SKM-1 treated with dmso at 0.1 percent for 144 hours (cell line): ENCODE measurements around the gene CCM2.

ENCODE experiments used
- DNase-seq: peaks from one replicate; lab custom pipeline; 2025; ENCODE audit not compliant: unreplicated experiment; lab: John Stamatoyannopoulos, UW

The CCM2 gene

DNA sequence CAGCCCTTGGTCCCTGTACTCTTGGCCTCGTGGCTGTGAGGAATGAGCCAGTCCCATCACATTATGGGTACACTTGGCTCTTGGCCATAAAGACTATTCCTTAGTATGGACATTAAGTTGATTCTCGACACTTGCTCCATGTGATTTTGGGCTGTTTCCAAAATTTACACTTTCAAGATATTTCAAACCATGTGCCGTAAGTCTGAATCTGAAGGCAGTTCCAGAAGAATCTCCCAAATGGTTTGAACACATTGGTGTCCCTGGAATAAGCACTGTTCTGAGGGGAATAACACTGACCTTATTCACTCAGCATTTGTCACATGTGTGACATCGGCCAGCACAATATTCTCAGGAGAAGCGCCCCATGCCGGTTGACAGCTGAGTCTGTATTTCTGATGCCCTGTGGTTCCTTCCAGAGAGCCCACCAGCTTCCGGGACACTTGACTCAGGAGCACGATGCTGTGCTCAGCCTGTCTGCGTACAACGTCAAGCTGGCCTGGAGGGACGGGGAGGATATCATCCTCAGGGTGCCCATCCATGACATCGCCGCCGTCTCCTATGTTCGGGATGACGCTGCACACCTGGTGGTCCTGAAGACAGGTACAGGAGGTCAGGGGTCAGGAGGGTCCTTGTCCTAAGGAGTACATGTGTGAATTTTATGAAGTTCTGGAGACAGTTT lies 64.2 kb downstream of the CCM2 start:
- no peak for DNase-seq

DNA sequence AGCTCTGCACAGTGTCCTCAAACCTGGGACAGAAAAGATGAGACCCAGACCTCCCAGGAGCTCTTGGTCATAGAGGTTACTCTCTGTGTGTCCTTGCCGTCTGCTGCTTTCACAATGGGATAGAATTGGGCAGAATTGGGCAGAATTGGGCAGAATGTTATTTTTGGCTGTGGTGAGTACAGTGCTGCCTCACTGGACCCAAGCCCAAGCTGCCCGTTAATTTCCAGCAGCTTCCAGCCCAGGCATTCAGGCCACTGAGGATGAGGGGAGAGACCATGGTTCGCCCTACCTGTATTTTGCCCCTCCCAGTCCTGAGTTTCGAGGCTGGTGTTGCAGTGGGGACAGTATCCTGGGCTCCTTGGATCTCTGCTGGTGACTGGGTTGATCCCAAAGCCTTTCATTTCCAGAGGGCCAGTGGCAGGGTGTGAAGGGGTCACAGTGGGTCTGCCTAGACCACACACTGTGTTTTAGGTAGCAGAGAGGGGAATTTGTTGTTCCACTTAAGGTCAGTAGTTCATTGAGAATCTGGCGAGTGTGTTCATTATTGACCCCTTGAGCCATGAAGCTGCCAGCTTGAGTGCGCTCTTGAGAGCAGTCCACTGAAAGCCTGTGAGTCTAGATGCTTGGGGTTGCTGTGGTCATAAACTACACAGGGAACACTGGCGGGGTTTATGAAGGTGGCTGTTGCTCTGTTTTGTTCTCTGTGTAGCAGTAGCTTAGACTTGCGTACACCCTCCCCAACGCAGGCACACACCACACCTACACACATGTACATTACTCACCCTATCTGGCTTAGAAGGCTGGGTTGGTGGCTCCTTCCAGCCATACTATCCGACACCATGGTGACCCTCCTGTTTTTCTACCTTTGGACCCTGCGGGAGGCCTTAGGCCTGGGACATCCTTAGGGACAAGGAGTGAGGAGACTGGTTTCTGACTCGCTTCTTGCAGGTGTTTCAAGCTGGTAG lies 65.3 kb downstream of the CCM2 start:
- no peak for DNase-seq

DNA sequence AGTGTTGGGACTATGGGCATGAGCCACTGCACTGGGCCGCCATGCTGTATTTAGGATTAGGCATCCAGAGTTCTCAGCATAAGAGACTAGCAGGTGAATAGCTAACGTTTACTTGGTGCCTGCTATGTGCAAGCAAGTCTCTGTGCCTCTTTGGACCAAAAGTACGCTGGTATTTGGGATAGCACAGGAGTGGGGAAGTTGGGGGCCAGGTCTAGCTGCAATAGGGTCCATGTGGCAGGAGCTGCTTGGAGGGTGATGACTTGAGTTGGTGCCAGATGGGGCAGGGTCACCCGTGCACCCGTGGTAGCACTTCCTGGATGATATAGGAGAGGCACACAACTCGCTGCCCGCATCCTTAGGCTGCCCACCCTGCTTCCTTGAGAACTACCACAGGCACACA lies 66.4 kb downstream of the CCM2 start:
- no peak for DNase-seq

- DNase-seq = no peak
These were observed 67.6 kb downstream of the CCM2 start for GRCh38 chr7:45067582-45067981.

DNA sequence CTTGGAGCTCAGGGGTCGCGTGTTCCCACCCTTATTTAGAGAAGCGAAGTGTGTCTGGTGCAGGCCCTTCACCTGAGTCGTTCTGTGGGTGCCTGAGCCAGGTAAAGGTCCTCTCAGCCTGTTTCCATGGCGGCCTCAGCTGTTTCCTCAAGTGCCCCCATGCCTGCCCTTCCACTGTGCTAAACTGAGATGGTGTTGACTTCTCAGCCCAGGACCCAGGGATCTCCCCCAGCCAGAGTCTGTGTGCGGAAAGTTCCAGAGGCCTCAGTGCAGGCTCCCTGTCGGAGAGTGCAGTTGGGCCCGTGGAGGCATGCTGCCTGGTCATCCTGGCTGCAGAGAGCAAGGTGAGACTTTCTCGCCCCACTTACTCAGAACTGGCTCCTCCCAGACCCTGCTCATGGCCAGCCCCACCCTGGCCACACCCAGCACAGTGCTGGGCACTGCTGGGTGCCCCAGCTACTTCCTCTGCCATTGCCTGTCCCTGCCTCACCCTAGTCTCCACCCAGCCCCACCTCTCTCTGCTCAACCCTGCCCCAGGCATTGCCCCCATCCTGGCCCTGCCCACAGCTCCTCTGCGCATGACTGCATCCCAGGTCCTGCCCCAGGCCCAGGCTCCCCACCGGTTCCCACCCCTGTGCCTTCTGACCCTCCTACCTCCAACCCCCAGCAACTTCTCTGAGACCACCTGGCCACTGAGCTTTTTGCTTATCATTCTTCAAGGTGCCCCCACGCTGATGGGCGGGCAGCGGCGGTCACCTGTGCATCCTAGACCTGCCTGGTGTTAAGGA lies 68.4 kb downstream of the CCM2 start:
- DNase-seq = no peak

DNA sequence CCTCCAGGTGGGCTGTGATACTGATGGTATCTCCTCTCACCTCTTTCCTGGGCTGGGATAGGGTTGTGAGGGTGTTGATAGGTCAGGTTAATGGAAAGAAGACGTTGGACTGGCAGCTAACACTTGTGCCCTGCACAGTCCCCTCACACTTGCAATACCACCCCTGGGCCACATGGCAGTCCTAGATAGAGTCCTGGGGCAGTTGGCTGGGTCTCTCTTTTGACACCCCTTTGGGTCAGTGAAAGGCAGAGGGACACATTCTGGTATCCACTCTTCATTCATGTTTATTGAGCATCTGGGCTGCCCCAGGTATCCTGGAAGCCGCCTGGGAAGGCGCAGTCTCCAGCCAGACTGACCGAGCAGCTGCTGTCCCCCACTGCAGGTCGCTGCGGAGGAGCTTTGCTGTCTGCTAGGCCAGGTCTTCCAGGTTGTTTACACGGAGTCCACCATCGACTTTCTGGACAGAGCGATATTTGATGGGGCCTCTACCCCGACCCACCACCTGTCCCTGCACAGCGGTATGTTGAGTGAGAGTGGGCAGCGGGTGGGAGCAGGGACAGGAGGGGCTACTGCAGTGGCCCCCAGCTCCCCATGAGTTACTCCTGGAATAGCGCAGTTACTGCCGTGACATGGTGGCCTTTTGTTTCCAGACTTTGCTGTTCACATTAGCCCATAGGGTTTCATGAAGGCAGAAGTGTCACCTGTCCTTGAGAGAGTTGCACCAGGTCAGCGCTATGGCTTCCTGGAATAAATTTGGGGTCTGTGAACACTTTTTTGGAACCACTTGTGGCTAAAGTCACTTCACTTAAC lies 69.6 kb downstream of the CCM2 start:
- DNase-seq = no peak

DNA sequence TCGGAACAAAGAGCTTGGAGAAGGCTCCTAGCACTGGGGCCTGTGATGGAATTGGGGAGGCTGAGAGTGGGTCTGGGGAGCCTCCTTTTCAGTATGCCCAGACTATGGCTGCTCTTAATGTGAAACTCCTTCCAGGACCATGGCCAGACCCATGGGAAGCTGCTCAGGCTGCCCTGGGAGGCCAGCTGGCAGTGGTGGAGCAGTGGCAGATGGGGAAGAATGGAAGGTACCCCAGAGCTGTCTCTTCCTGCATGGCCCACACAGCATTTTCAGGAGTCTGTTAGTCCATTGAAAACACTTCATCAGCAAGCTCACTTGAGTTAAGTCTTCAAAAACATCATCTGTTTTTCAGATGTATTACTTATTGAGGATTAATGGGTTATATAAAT lies 70.2 kb downstream of the CCM2 start:
- DNase-seq = no peak

DNA sequence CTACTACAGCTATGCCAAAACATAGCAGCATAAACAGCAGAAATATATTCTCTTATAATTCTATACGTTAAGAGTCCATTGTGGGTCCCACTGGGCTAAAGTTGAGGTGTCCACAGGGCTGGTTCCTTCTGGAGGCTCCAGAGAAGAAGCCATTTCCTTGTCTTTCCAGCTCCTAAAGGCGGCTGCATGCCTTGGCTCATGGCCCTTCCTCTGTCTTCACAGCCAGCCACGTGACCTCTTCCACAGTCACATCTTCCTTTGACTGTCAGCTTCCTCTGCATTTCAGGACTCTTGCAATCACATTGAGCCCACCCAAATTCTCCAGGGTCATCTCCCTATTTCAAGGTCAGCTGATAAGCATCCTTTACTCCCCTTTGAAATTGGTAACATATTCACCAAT lies 71.5 kb downstream of the CCM2 start:
- no peak for DNase-seq

GRCh38 chr7:45072131-45073030 lies 72.4 kb downstream of the CCM2 start:
- DNase-seq = peak; percentile 48

- no peak for DNase-seq
These were observed 73.2 kb downstream of the CCM2 start for GRCh38 chr7:45073031-45073785.

DNA sequence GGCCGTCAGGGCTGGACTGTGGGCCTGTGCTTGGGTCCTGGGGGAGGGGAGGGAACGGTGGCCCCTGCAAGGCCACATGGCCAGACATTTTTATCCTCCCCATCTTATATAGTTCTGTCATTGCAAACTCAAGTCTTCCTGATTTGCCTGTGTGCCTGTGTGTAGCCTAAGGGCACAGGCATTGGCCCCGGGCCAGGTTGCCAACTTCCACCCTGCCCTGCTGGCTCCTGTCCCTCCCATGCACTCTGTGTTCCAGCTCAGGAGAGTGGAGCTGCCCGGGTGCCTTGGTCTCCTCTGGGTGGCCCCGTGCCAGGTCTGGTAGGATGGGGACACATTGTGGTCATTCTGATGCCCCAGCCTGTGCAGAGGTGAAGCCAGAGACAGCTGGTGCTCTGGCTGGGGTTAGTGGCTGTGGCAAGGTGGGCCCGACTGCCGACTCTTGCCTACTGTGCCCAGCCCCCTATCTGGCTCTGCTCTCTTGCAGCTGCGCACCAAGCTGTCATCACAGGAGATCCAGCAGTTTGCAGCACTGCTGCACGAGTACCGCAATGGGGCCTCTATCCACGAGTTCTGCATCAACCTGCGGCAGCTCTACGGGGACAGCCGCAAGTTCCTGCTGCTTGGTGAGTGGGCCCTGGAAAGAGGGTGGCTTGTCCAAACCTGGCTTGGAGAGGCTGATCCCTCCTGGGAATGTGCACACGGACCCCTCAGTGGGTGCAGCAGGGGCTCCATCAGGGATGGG lies 74.0 kb downstream of the CCM2 start:
- no peak for DNase-seq

DNA sequence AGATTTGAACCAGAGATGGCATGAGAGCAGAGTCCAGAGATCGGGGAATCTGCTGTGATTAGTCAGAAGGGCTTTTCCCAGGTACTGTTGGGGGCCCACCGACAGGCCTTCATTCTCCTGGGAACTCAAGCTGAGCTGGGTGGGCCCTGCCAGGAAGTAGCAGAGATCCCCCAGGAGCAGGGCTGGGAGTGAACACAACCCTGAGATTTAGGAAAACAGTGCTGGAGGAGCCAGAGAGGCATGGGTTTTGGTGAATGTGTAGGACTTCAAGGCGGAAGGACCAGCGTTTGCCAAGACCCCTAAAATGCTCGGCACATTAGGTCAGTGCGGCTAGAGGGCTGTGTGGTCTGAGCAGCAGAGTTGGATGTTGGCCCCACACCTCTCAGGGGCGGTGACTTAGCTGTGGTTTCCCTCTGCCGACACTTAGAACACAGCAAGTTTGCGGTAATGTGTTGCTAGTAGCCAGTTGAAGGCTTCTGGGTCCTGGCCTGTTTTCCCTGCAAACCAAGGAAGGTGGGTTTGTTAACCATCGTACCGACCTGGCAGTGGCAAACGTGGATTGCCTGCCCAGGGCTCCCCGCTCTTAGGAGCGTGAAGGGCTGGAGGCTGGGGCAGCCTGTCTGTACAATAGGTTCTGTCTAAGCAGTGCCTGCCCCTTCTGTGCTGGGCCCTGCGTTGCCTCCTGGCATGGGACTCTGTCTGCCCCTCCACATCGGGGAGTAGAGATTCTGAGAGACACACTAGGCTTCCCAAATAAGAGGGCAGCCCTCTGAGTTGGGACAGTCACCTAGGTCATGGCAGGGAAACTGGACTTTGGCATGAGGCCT lies 74.7 kb downstream of the CCM2 start:
- DNase-seq = no peak

GRCh38 chr7:45075355-45075644 lies 75.3 kb downstream of the CCM2 start:
- DNase-seq = no peak

DNA sequence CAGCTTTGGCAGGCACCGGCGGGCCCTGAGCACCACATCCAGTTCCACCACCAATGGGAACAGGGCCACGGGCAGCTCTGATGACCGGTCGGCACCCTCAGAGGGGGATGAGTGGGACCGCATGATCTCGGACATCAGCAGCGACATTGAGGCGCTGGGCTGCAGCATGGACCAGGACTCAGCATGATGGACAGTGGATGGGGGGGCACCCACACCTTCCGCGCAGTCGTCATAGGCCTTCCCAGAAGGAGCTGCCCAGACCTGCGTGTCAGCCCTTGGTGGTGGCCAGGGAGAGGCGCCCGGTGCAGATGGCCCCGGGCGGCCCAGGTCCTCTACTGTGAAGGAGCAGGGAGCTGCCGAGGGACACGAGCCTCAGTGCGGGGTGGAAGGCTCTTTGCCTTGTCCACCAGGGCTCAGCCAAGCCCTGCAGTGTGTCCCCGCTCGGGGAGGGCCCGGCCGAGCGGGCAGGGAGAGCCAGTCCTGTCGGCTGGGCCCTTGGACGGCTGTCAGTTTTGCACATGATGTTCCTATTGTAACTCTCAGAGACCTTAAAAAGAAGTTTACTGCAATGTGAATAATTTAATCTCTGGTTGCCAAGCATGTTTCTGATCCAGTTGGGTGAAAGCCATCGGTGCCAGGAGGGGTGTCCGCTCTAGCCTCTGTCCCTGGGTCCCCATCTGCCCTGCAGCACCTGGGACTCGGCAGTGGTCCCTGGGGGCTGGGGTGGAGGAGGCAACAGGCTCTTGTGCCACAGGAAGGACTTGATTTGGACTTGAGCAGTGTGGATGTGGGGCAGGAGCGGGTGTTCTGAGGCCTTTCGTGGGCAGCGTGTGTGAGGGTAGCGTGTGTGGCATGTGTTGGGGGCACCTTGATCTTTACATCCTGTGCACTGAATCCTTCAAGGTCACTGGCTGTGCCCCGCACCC lies 76.1 kb downstream of the CCM2 start:
- no peak for DNase-seq

GRCh38 chr7:45076946-45077345 lies 76.9 kb downstream of the CCM2 start:
- no peak for DNase-seq

- no peak for DNase-seq
These were observed 77.6 kb downstream of the CCM2 start for GRCh38 chr7:45077579-45077978.
